HepG2 (cell line): ENCODE measurements around the gene MRLN. TPM values are rescaled to one million over a fixed set of nuclear protein-coding genes. Genes with fewer than 3 reads are reported as not detected.

Experiments used
- ATAC-seq: fragments of 200-7000 bp; cut with Tn5 transposase; 3 replicates; pipeline ENCODE4 v1.9.1; 2020; ENCODE audit warnings: mild to moderate bottlenecking, moderate library complexity
- BruUV-seq: library from RNA; stranded (reverse); fragments of 400-500 nt; replicated peaks from 2 replicates; lab custom pipeline; 2021; lab: Mats Ljungman, UMichigan
- CTCF ChIA-PET: fragments of 300-600 bp; formaldehyde crosslinking; extraction: SDS; loops from one replicate; lab custom pipeline; 2021; ENCODE audit warnings: low total read pairs, inconsistent platforms, low intra/inter-chr PET ratio; lab: Yijun Ruan, JAX
- POLR2A ChIA-PET: fragments of 350-600 bp; sonication (Branson Sonifier 250); formaldehyde crosslinking; loops from one replicate; lab custom pipeline; 2020; ENCODE audit warnings: antibody characterized with exemption, inconsistent platforms; lab: Yijun Ruan, JAX
- DNase-seq: peaks from one replicate; pipeline ENCODE4 v3.0.0-alpha.2; 2015; ENCODE audit warnings: low spot score
- FAIRE-seq: peaks from 3 replicates; lab custom pipeline; 2011; peaks lifted over from hg19 to GRCh38; lab: Jason Lieb, UNC
- H2AFZ ChIP-seq: one replicate; pipeline ENCODE4 v1.6.1; 2011; ENCODE audit warnings: low read length, inconsistent platforms
- H3K27ac ChIP-seq: fragments of 300-600 bp; 3 replicates; pipeline ENCODE4 v1.8.0; 2011; ENCODE audit warnings: mixed run types, mild to moderate bottlenecking, mixed read lengths, low read length, inconsistent platforms; ENCODE audit not compliant: insufficient read depth; ENCODE audit errors: extremely low read length
- H3K27me3 ChIP-seq, 2 experiments: fragments of 200-600 bp in 1 of 2; 2 replicates in 1 of 2; 3 replicates in 1 of 2; pipeline versions ENCODE4 v1.6.0 to v1.8.0; 2011; ENCODE audit warnings: low read length in 2 of 2, mild to moderate bottlenecking in 2 of 2, moderate library complexity in 2 of 2, inconsistent platforms in 1 of 2; ENCODE audit not compliant: insufficient read depth in 2 of 2, control insufficient read depth in 1 of 2
- H3K36me3 ChIP-seq, 2 experiments: fragments of 200-600 bp in 1 of 2; replicated peaks in 1 of 2; 2 replicates in 1 of 2; 3 replicates in 1 of 2; pipeline versions ENCODE4 v1.5.1 to v1.8.0; 2011; ENCODE audit warnings: low read length in 2 of 2, inconsistent platforms in 1 of 2; ENCODE audit not compliant: insufficient read depth in 2 of 2, control insufficient read depth in 1 of 2
- H3K4me1 ChIP-seq: 2 replicates; pipeline ENCODE4 v1.5.1; 2012; ENCODE audit warnings: low read length, inconsistent platforms; ENCODE audit not compliant: insufficient read depth
- H3K4me2 ChIP-seq: 2 replicates; pipeline ENCODE4 v1.6.0; 2011; ENCODE audit warnings: low read depth, low read length, inconsistent platforms
- H3K4me3 ChIP-seq, 3 experiments: fragments of 200-600 bp in 1 of 3; sonication (generic), shearing (Covaris generic) in 1 of 3; replicated peaks in 1 of 3; 2 replicates each; pipeline ENCODE4 v1.5.1; 2011 to 2016; ENCODE audit warnings: low read length in 3 of 3, inconsistent platforms in 2 of 3, low read depth in 2 of 3, mild to moderate bottlenecking in 2 of 3, control low read depth in 1 of 3, mixed read lengths in 1 of 3; ENCODE audit not compliant: insufficient read depth in 1 of 3
- H3K79me2 ChIP-seq: one replicate; pipeline ENCODE4 v1.6.1; 2011; ENCODE audit warnings: low read length, inconsistent platforms; ENCODE audit not compliant: insufficient read depth
- H3K9ac ChIP-seq: 2 replicates; pipeline ENCODE4 v1.6.0; 2011; ENCODE audit warnings: mild to moderate bottlenecking, low read depth, low read length, inconsistent platforms; ENCODE audit not compliant: insufficient read depth
- H3K9me3 ChIP-seq: 2 replicates; pipeline ENCODE4 v1.5.1; 2012; ENCODE audit warnings: mild to moderate bottlenecking, low read length
- H4K20me1 ChIP-seq: 2 replicates; pipeline ENCODE4 v1.6.0; 2011; ENCODE audit warnings: inconsistent platforms, mild to moderate bottlenecking, low read length, moderate library complexity; ENCODE audit not compliant: insufficient read depth
- AGO2 ChIP-seq: fragments of 200-400 bp; formaldehyde crosslinking; optimal IDR thresholded peaks from 2 replicates; pipeline ENCODE3; 2017; ENCODE audit warnings: mild to moderate bottlenecking, low read depth, low read length, moderate library complexity
- CEBPB ChIP-seq: IDR thresholded peaks from 2 replicates; pipeline ENCODE4 v1.6.1; 2011; ENCODE audit warnings: low read depth, low read length, improper control_type of control experiment, borderline replicate concordance
- EEA1 ChIP-seq: sonication (generic); formaldehyde crosslinking; IDR thresholded peaks from 2 replicates; pipeline ENCODE4 v1.5.1; 2020; ENCODE audit warnings: mild to moderate bottlenecking, missing genetic modification reagents, borderline replicate concordance
- FOXO1 ChIP-seq: sonication (generic); formaldehyde crosslinking; IDR thresholded peaks from 2 replicates; pipeline ENCODE4 v1.4.0; 2020; ENCODE audit warnings: missing genetic modification reagents
- HDAC1 ChIP-seq: sonication (generic); formaldehyde crosslinking; IDR thresholded peaks from 2 replicates; pipeline ENCODE4 v1.5.1; 2020; ENCODE audit warnings: mild to moderate bottlenecking, missing genetic modification reagents
- HIVEP1 ChIP-seq: sonication (generic); formaldehyde crosslinking; IDR thresholded peaks from 2 replicates; pipeline ENCODE4 v1.4.0; 2020; ENCODE audit warnings: mild to moderate bottlenecking, missing genetic modification reagents
- HNRNPLL ChIP-seq: fragments of 200-400 bp; formaldehyde crosslinking; IDR thresholded peaks from 2 replicates; pipeline ENCODE4 v1.6.1; 2017; ENCODE audit warnings: mild to moderate bottlenecking, low read depth, low read length; ENCODE audit not compliant: poor library complexity, severe bottlenecking
- KAT2B ChIP-seq: fragments of 150-350 bp; IDR thresholded peaks from 2 replicates; pipeline ENCODE4 v1.6.1; 2014; ENCODE audit warnings: low read depth, low read length, borderline replicate concordance
- KDM5A ChIP-seq: fragments of 200-600 bp; sonication (generic); IDR thresholded peaks from 2 replicates; pipeline ENCODE4 v1.7.0; 2018; ENCODE audit warnings: antibody characterized with exemption, mild to moderate bottlenecking, low read length, borderline replicate concordance
- NR1H2 ChIP-seq: sonication (generic); formaldehyde crosslinking; IDR thresholded peaks from 2 replicates; pipeline ENCODE4 v1.8.1; 2022; ENCODE audit warnings: low read depth, missing genetic modification reagents, borderline replicate concordance
- RAD21 ChIP-seq: fragments of 450-650 bp; formaldehyde crosslinking; IDR thresholded peaks from 2 replicates; pipeline ENCODE4 v1.5.0; 2020; ENCODE audit warnings: mild to moderate bottlenecking
- RARG ChIP-seq: sonication (generic); formaldehyde crosslinking; IDR thresholded peaks from 2 replicates; pipeline ENCODE4 v1.4.0; 2020; ENCODE audit warnings: low read depth, mild to moderate bottlenecking, missing genetic modification reagents
- SIN3A ChIP-seq: IDR thresholded peaks from 2 replicates; pipeline ENCODE4 v1.6.1; 2011; ENCODE audit warnings: low read depth, mild to moderate bottlenecking, control low read depth, low read length, borderline replicate concordance
- SIN3B ChIP-seq: fragments of 150-350 bp; IDR thresholded peaks from 2 replicates; pipeline ENCODE4 v1.6.1; 2014; ENCODE audit warnings: low read length
- SMC3 ChIP-seq: IDR thresholded peaks from 2 replicates; pipeline ENCODE4 v1.6.1; 2011; ENCODE audit warnings: low read length, improper control_type of control experiment
- ZBTB3 ChIP-seq: sonication (generic); formaldehyde crosslinking; IDR thresholded peaks from 2 replicates; pipeline ENCODE4 v1.4.0; 2020; ENCODE audit warnings: low read depth, mild to moderate bottlenecking, moderate library complexity, missing genetic modification reagents, borderline replicate concordance
- ZC3H13 ChIP-seq: sonication (generic); formaldehyde crosslinking; IDR thresholded peaks from 2 replicates; pipeline ENCODE4 v1.8.1; 2023; ENCODE audit warnings: mild to moderate bottlenecking, missing genetic modification reagents, moderate library complexity
- ZNF235 ChIP-seq: sonication (generic); formaldehyde crosslinking; IDR thresholded peaks from 2 replicates; pipeline ENCODE4 v1.8.1; 2023; ENCODE audit warnings: mild to moderate bottlenecking, missing genetic modification reagents, borderline replicate concordance
- ZNF292 ChIP-seq: sonication (generic); formaldehyde crosslinking; IDR thresholded peaks from 2 replicates; pipeline ENCODE4 v1.8.1; 2022; ENCODE audit warnings: mild to moderate bottlenecking, low read depth, missing genetic modification reagents, borderline replicate concordance
- ZNF326 ChIP-seq: sonication (generic); formaldehyde crosslinking; IDR thresholded peaks from 2 replicates; pipeline ENCODE4 v1.4.0; 2020; ENCODE audit warnings: missing genetic modification reagents, borderline replicate concordance
- ZNF547 ChIP-seq: sonication (generic); formaldehyde crosslinking; IDR thresholded peaks from 2 replicates; pipeline ENCODE4 v1.5.1; 2020; ENCODE audit warnings: mild to moderate bottlenecking, missing genetic modification reagents
- ZNF616 ChIP-seq: sonication (generic); formaldehyde crosslinking; IDR thresholded peaks from 2 replicates; pipeline ENCODE4 v1.5.0; 2020; ENCODE audit warnings: low read depth, mild to moderate bottlenecking, missing genetic modification reagents
- ZNF850 ChIP-seq: sonication (generic); formaldehyde crosslinking; conservative IDR thresholded peaks from 2 replicates; pipeline ENCODE4 v1.9.0; 2021; ENCODE audit warnings: mild to moderate bottlenecking, missing genetic modification reagents
- WGBS: methylation state at CpG from one replicate; pipeline ENCODE4 v1.1.6; 2017; ENCODE audit warnings: low lambda C conversion rate; 5-methylcytosine and 5-hydroxymethylcytosine counted together
- in situ Hi-C: cut with HindIII; loops from 2 replicates; pipeline ENCODE4 v1.10.0; 2017; ENCODE audit warnings: low pct_unique_long_range_greater_than_20kb; ENCODE audit not compliant: extremely low pct_ligation_motif_present
- intact Hi-C: fragments of 100-400 bp; cut with micrococcal nuclease; formaldehyde crosslinking; loops from one replicate; pipeline ENCODE4 v1.10.0; 2022; ENCODE audit not compliant: unreplicated experiment
- polyA plus RNA-seq, 8 experiments: library from polyadenylated mRNA; depleted of rRNA in 3 of 8; stranded (reverse) in 7 of 8; unstranded in 1 of 8; fragments of >200 nt; fragmentation: Illumina TruSeq in 4 of 8; extraction: Trizol in 4 of 8; gene quantifications; 2 replicates each; pipeline versions ENCODE4 v1.2.1 to v1.2.3, GENCODE V29; 2011 to 2016; ENCODE audit warnings: low read depth in 4 of 8, missing spikeins in 1 of 8, mixed read lengths in 1 of 8; ENCODE audit not compliant: insufficient read depth in 1 of 8
- total RNA-seq, 5 experiments: library from RNA; depleted of rRNA; stranded (reverse); fragments of >200 nt; fragmentation: Illumina TruSeq; extraction: Trizol; gene quantifications; 2 replicates each; pipeline ENCODE4 v1.2.3, GENCODE V29; 2016; ENCODE audit warnings: low read depth in 1 of 5

Gene MRLN
- total and polyA plus RNA-seq, 2 of the 13 experiments (the other 11 are each of a cell fraction or from before 2014, with no cell fraction given) = not detected

GRCh38 chr10:59704630-59705029 lies 48.6 kb downstream of the MRLN start:
- BruUV-seq = no TSS peak
- in situ Hi-C loops (no loop called here), intact Hi-C loops (no loop called here)
- Histone ChIP-seq H3K4me3 (no peak overlapping the region), H3K9ac (no peak overlapping the region), H3K36me3 (no peaks in the 10 kb centered on the region), H3K4me2 (no peak overlapping the region), H3K27me3 (peaks cover 3 to 20% of the 10 kb centered on the region in 2 experiments; a peak in 3 of 5 replicates), H3K79me2 (no peaks in the 10 kb centered on the region), H3K9me3 (no peaks in the 10 kb centered on the region), H4K20me1 (no peaks in the 10 kb centered on the region), H2AFZ (no peak overlapping the region), H3K4me1 (peaks cover 24% of the 10 kb centered on the region), H3K27ac (no peak overlapping the region)
- ChIA-PET POLR2A (no interaction called here), CTCF (no interaction called here)
- TF ChIP-seq AGO2 (no peak), ZNF292 (CRISPR knock-in tag) (no peak), CEBPB (0 out of 2 replicates have a peak, but pooled peaks have one; percentile 25), ZBTB3 (CRISPR knock-in tag) (no peak)
- ATAC-seq (no peak), FAIRE-seq (no peak), DNase-seq (no peak)
- 10% methylated on average over 2 of the region's 2 CpGs for WGBS

GRCh38 chr10:59702347-59702746 lies 50.9 kb downstream of the MRLN start:
- H4K20me1 ChIP-seq = no peaks in the 10 kb centered on the region
- H3K36me3 ChIP-seq = no peaks in the 10 kb centered on the region
- no peaks in the 10 kb centered on the region for H3K79me2 ChIP-seq
- no peak overlapping the region for H3K27ac ChIP-seq
- ATAC-seq = peak; percentile 100
- no peak overlapping the region for H3K4me2 ChIP-seq
- H2AFZ ChIP-seq = no peak overlapping the region
- peak; percentile 63 for FAIRE-seq
- no peak overlapping the region for H3K9ac ChIP-seq
- CTCF ChIA-PET = no interaction called here
- no peaks in the 10 kb centered on the region for H3K9me3 ChIP-seq
- POLR2A ChIA-PET = no interaction called here
- H3K27me3 ChIP-seq = 0 out of 5 replicates have a peak, but pooled peaks cover 0 to 3% of the 10 kb centered on the region in 2 experiments
- in situ Hi-C loops (no loop called here), intact Hi-C loops (no loop called here)
- H3K4me1 ChIP-seq = peaks cover 16% of the 10 kb centered on the region
- DNase-seq = peak; percentile 85
- no peak overlapping the region for H3K4me3 ChIP-seq
- 2% methylated on average over 4 of the region's 4 CpGs for WGBS
- BruUV-seq = no TSS peak
- no peak for TF ChIP-seq NR1H2 (CRISPR knock-in tag)
- no peak for TF ChIP-seq ZNF850 (CRISPR knock-in tag)
- no peak for TF ChIP-seq KDM5A
- no peak for TF ChIP-seq SIN3B
- no peak for TF ChIP-seq HIVEP1 (CRISPR knock-in tag)
- TF ChIP-seq RARG (CRISPR knock-in tag) = no peak
- TF ChIP-seq ZC3H13 (CRISPR knock-in tag) = no peak
- TF ChIP-seq ZNF235 (CRISPR knock-in tag) = no peak
- no peak for TF ChIP-seq RAD21 (CRISPR knock-in tag)
- TF ChIP-seq ZNF616 (CRISPR knock-in tag) = no peak
- TF ChIP-seq FOXO1 (CRISPR knock-in tag) = peak; percentile 78; the same call in 1 of the 2 replicates
- 0 out of 2 replicates have a peak, but pooled peaks have one; percentile 22 for TF ChIP-seq HDAC1 (CRISPR knock-in tag)
- TF ChIP-seq KAT2B = no peak
- no peak for TF ChIP-seq SMC3
- TF ChIP-seq EEA1 (CRISPR knock-in tag) = no peak
- no peak for TF ChIP-seq ZNF547 (CRISPR knock-in tag)
- no peak for TF ChIP-seq SIN3A
- TF ChIP-seq ZNF326 (CRISPR knock-in tag) = no peak
- no peak for TF ChIP-seq HNRNPLL
